ENCODE measurements around the gene CHMP6.

DNA sequence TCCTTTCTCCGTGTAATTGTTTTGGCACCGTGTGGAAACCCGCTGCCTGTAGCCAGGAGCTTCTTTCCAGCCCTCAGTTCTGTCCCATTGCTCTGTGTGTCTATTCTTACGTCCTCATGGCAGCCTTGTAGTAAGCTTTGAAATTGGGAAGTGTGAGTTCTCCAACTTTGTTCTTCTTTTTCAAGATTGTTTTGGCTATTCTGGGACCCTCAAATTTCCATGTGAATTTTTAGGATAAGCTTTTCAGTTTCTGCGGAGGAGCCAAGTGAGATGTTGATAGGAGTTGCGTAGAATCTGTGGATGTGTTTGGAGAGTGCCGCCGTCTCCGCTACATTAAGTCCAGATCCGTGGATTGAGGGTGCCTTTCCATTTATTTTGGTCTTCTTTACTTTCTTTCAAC is 15.2 kb downstream of the CHMP6 start:
- no peak for TF ChIP-seq CTCF (IDR thresholded peaks at IDR 0.05)
- no peak for TF ChIP-seq POLR2A (IDR thresholded peaks at IDR 0.05)
